NCI-H2081 treated with DMSO at 0.1 percent for 48 hours (cell line): Measurements from ENCODE around the gene HP1BP3.
"Not testable (repeated sequence)": the region's sequence is repeated elsewhere in the genome, so short reads cannot be mapped to it uniquely, and the experiment has no call there.

Experiments used
- DNase-seq: peaks from one replicate; lab custom pipeline; 2025; lab: John Stamatoyannopoulos, UW

Gene HP1BP3, protein sequence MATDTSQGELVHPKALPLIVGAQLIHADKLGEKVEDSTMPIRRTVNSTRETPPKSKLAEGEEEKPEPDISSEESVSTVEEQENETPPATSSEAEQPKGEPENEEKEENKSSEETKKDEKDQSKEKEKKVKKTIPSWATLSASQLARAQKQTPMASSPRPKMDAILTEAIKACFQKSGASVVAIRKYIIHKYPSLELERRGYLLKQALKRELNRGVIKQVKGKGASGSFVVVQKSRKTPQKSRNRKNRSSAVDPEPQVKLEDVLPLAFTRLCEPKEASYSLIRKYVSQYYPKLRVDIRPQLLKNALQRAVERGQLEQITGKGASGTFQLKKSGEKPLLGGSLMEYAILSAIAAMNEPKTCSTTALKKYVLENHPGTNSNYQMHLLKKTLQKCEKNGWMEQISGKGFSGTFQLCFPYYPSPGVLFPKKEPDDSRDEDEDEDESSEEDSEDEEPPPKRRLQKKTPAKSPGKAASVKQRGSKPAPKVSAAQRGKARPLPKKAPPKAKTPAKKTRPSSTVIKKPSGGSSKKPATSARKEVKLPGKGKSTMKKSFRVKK

DNA sequence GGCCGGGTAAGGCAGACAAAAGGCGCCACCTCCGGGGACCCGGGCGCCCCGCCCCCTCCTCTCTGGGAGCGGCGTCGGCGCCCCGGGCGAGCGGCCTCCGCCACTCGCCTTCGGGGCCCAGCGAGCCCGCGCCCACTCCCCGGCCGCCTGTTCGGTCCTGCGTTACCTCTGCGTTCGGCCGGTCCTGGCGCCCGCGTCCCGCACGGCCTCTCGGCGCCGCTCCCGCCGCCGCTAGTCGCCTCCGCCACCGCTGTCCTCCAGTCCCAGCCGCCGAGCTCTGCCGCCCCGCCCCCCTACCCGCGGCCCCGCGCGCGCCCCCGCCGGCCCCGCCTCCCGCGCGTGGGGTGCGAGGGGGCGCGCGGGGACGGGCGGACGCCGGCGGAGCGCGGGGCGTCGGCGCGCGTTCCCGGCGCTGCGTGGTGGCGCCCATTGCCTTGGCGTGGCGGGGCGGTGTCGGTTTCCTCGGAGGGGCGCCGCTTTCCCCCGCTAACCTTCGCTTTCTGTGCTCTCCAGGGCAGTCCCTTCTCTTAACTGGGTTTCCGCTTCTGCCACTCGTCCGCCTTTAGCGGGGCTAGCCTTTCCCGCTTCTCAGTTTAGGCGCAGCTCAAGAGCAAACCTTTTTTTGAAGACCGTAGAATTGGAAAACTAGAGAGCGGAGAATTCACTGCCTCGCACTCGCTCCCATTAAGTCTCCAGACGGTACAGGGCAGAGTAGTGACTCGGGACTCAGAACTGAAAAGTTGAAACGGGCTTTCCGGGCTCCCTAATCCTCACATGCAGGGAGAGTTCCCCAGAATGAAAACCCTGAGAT, at the start of gene HP1BP3:
Gene HP1BP3, minus strand, starts transcription at position 279 of the 811 bp plus-strand sequence. CDS start 6,867 bp downstream, outside the sequence.
- DNase-seq = no peak

DNA sequence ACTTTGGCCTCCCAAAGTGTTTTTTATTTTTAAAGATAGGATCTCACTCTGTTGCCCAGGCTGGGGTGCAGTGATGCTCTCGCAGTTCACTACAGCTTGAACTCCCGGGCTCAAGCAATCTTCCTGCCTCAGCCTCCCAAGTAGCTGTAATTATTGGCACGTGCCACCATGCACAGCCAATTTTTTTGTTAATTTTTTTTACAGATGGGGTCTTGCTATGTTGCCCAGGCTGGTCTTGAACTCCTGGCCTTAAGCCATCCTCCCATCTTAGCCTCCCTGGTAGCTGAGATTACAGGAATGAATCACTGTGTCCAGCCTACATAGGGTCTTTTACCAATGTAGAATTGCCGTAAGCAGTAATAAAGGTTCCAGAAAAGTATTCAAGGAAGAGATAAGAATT, 49.1 kb upstream of the HP1BP3 start:
- no peak for DNase-seq

DNA sequence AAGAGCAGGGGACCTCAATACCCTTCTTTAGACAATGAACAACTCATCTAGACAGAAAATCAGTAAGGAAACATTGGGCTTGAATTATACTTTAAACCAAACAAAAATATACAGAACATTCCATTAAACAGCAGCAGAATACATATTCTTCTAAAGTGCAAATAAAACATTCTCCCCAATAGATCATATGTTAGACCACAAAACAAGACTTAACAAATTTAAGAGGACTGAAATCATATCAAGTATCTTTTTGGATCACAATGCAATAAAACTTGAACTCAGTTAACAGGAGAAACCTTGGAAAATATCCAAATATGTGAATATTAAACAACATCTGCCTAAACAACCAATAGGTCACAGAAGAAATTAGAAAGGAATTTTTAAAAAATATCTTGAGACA, 47.7 kb upstream of the HP1BP3 start:
- DNase-seq = no peak

DNA sequence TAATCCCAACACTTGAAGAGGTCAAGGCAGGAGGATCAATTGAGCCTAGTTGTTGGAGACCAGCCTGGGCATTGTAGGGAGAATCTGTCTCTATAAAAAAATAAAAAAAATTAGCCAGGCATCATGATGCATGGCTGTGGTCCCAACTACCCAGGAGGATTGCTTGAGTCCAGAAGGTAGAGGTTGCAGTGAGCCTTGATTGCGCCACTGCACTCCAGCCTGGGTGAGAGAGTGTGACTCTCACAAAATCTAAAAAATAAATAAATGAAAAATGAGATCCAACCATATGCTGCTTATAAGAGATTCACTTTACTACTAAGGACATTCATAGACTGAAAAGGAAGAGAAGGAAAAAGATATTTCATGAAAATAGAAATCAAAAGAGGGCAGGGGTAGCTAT, 47.1 kb upstream of the HP1BP3 start:
- no peak for DNase-seq

DNA sequence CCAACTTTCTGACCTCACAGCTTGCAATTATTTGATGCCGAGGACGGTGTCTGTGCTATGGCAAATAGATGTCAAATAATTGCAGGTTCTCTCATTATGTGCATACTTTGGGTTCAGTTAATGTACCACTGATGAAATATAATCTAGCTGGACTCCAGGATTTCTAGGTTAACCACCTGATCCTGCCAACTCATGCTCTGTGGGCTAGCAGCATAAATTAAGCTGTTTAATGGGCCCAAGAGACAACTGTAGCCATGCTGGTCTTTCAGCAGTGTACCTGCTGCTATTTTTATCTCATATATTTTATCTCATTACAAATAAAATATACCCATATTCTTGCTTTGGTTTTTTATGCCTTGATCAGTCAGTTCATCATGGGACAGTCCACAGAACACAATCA, 43.3 kb upstream of the HP1BP3 start:
- DNase-seq = no peak

DNA sequence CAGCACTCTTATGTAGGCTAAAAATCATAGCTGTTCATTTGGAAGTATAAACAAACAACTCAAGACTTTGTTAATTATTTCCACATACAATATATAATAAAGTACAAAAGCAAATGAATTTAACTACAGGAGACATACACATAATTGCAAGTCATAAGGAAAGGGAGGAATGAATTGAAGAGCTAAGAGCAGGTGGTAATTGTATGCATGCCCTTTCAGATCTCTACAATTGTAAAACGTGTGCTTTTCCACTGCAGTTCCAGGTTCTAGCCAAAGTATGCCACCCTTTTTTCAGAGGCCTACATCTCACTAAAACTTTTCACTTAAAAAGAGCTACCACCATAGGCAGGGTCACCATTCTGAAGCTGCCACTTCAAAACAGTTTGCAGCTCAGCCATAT, 42.8 kb upstream of the HP1BP3 start:
- DNase-seq = no peak

DNA sequence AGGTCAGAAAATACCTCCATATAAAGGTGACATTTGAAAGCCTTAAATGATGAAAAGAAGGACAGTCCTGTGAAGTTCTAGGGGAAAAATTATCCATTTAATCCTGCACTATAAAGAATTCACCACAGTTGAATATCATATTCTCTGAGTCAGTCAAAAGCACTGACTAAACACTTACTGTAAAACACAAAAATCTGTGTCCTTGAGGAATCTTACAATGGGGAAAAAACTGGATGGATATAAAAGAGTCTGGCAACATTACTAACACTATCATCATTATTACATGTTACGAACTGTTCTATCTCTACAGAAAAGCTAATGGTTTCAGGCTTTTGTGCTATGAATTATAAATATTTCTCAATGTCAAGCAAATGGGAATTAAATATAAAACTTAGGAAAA, 42.4 kb upstream of the HP1BP3 start:
- DNase-seq = no peak

DNA sequence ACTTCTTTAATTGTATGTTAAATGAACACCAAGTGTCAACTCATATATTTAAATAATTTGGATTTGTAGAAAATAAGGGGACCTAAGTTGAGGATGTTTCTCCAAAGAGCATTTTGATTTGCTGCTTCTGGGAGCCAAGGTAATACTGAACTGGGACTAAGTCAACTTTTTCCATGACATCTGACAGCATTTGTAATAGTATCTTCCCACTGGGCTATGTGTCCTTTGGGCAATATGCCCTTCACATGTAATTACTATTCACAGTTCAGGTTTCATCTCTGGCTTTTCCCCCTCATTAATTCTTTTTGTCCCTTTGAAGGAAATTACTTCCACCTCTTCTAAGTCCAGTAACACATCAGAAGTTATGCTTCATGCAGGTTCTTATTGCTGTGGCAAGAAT, 36.7 kb upstream of the HP1BP3 start:
- no peak for DNase-seq

DNA sequence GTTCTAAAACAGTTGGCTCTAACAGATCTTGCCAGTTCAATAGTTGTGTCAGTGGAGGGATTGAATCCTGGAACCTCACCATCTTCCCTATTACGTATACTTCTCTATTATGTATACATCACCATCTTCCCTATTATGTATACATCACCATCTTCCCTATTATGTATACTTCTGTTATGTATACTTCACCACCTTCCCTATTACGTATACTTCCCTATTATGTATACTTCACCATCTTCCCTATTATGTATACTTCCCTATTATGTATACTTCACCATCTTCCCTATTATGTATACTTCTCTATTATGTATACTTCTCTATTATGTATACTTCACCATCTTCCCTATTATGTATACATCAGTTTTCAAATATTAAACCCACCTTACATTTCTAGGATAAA, 34.4 kb upstream of the HP1BP3 start:
- no peak for DNase-seq

DNA sequence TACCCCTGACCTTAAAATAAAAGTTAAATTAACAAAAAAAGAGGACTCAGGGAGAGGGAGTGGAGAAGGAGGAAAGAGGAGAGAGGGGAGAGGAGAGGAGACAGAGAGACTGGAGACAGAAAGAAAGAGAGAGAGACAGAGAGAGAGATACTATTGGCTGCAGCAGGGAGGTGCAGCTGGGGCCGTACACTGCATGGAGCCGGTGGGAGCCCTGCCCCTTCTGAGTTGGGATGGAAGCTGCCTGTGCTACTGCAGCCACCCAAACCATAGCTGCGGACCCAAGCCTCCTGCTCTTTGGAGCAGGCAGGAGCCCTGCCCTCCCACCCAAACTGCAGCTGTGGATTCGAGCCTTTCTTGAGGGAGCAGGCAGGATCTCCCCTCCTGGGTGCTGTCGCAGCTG, 32.7 kb upstream of the HP1BP3 start:
- DNase-seq = no peak

DNA sequence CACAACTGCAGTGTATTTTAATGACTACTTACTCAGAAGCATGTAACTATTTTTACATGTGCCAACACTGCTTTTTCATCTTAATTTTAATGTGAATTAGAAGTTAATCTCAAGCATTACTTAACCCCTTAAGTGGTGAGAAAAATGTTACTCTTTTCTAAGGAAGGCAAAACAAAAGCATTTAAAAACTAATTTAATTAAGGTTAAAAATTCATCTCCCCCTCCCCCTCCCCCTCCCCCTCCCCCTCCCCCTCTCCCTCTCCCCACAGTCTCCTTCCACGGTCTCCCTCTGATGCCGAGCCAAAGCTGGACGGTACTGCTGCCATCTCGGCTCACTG, 27.4 kb upstream of the HP1BP3 start:
- DNase-seq = no peak

DNA sequence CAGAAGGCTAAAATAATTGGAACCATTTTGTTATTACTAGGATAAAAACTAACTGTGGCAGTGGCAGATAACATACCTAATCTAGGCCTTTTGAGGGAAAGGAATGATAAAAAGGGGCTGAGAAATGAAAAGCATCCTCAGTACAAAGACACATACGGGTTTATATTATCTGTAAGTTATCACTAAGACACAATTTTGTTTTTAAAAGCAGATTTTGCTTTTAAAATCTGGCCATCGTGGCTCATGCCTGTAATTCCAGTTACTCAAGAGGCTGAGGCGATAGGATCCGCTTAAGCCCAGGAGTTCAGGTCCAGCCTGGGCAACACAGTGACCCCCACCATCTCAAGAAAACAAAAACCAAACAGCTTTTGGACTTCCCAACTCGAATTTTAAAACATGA, 24.8 kb upstream of the HP1BP3 start:
- no peak for DNase-seq

DNA sequence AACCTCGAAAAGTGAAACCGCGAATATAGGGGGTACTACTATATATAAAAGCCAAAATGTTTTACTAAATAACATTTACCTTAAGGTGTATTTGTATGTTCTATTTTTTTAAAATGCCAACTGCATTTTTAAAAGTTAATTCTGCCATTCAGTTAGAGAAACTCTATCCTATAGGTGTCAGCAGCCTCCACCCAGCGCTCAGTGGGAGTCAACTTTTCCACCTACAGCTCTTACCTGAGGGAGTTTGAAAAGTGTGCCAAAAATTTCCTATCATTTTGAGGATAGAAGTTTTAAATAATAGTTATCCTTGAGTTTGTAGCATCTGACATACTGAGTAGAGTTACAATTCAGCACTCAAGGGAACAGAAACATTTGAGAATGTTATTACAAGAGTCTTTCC, 6.1 kb upstream of the HP1BP3 start:
- no peak for DNase-seq

DNA sequence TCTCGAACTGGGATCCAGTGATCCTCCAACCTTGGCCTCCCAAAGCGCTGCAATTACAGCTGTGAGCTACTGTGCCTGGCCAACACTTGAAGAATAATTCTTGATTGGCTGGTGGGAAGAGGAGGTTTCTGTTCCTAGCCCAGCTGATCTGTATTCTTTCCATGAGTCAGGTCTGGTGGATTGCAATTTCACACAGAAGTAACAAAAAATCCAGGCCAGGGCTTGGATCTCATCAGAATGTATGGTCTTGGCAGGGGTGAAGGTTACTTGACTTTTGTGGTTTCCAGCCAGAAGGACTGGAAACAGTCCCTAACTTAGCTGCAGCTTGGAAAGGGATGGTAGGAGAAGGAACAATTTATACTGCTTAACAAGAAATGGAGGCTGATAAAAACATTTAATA, 5.1 kb upstream of the HP1BP3 start:
- DNase-seq = no peak

DNA sequence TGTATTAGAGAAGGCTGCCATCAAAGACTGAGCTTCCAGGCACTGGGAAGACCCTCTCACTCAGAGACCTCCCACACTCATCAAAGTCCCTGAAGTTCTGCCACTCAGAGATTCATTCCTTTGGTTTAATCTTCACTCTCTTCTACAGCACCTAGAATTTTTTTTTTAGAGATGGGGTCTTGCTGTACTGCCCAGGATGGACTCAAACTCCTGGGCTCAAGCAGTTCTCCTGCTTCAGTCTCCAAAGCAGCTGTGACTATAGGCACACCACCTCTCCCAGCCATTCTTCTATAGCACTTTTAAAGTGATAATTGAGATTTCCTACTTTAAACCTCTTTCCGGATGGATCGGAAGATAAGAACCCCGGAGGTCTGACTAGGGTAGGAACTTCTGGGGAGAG, 3.7 kb upstream of the HP1BP3 start:
- DNase-seq = no peak

DNA sequence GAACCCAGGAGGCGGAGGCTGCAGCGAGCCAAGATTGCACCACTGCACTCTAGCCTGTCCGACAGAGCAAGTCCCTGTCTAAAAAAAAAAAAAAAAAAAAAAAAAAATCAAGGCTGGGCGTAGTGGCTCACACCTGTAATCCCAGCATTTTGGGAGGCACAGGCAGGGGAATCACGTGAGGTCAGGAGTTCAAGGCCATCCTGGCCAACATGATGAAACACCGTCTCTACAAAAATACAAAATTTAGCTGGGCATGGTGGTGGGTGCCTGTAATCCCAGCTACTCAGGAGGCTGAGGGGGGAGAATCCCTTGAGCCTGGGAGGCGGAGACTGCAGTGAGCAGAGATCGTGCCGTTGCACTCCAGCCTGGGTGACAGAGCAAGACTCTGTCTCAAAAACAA, 2.5 kb upstream of the HP1BP3 start:
- DNase-seq = not testable (repeated sequence)

DNA sequence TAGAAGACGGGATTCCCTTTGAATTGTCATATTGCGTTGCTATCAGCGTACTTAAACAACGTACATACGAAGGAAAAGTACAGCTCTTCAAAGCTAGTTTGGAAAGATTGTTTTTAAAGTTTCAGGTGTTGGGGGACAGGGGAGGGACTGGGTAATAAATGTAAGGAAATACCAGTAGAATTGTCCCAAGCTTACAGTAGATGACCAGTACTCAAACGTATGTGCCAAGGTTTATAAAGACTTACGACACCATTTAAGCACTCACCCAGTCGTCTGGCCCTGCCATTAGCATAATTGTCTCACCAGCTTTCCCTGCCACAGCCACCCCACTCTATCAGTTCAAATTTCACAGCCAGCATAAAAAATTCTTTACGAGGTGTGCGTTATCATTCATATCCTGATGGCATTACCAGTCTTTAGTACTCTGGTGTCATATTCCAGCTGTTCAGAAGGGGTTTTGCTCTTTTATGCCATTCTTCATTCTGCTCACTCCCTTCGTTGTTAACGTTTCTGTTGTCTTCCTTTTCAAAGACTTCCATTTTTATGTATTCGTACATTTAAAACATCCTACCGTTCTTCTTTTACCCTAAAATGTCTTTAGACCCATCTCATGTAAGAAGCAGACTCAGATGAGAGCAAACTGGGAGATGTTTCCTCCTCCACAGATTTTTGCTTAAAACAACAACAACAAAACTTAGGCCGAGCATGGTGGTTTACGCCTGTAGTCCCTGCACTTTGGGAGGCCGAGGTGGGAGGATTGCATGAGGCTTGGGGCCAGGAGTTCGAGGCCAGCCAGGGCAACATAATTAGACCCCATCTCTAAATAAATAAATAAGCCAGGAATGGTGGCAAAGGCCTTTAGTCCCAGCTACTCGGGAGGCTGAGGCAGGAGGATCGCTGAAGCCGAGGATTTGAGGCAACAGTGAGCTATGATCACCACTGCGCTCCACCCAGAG, 1.0 kb upstream of the HP1BP3 start:
- no peak for DNase-seq

DNA sequence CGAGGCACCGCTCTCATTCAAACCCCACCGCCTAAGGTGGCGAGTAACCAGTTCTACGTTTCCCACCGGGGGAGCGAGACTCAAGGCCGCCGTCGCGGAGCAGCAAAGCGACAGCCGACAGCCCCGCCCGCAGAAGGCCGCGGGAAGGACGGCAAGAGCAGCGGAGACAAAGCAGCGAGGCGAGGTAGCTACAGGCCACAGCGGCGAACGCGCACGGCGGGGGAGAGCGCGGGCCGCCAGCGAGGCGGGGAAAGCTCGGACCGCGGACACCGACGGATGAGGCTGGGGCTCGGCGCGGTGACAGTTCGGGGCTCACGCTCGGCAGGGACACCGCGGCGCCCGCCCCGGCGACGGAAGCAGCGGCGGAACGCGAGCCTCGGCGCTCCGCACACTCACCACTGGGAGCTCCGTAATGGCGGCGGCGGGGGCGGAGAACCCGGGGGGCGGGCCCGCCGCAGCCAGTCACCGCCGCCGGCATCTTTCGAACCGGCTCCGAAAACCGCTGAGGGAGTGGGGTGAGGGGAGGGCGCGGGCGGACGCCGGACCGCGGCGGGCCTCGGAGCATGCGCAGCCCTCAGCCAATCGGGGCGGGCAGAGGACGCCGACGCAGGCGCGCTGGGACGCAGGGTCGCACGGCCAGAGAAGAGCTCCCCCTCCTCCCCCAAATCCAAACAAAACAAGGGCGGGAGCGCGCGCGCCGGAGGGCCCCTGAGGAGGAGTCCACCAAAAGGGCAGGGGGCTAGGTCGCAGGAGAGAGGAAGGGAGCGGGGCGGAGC, 666 bp downstream of the HP1BP3 start:
- peak; percentile 72 for DNase-seq

DNA sequence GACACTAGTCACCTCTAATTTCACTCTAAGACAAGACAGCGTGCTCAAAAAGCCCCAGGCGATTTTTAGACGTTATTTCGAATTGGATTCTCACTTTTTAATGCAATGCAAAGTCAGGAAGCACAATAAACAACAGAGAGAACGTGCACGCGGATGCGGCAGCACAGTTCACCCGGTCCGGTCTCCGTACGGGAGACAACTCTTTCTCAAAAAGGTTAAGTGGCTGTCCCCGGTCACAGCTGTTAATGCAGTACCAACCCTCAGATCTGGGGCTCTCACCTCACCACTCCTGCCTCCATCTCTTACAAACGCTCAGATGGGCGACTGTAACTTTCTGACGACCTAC, 1.2 kb downstream of the HP1BP3 start:
- no peak for DNase-seq

DNA sequence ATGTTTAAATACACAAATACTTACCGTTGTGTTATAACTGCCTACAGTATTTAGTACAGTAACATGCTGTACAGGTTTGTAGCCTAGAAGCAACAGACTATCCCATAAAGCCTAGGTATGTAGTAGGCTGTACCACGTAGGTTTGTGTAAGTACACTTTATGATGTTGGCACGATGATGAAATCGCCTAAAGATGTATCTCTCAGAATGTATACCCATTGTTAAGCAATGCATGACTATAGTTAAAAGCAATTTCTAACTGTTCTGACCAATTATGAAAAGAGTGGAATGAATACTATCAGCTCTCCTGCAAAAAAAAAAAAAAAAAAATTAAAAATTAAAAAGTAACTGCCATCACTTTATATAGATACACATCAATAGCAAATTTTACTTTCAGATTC, 11.4 kb downstream of the HP1BP3 start:
- no peak for DNase-seq

DNA sequence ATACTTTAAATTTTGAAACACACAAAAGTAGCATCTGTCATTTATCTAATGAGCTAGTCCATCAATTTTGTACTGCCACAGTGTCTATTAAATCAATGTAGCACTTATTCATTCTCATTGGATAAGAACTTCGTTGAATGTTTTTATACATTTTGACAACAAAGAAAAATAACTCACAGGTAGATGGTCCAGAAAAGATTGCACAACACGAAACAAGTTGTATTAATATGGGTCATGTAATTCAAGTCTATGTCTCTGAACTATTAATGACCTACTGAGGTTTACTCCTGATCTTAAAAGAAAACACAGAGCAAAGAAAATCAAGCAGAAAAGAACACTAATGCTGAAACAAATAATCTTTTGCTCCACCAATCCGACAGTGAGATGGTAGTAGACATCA, 15.3 kb downstream of the HP1BP3 start:
- no peak for DNase-seq
